Fibroblast of peridontal ligament (primary cell): ENCODE data around the gene SLCO4A1.
"Not testable (repeated sequence)": the region's sequence is repeated elsewhere in the genome, so short reads cannot be mapped to it uniquely, and the experiment has no call there.

Source experiments
- DNase-seq: peaks from one replicate; pipeline ENCODE4 v3.0.0-alpha.2; 2010; ENCODE audit errors: extremely low read depth

The SLCO4A1 gene

DNA sequence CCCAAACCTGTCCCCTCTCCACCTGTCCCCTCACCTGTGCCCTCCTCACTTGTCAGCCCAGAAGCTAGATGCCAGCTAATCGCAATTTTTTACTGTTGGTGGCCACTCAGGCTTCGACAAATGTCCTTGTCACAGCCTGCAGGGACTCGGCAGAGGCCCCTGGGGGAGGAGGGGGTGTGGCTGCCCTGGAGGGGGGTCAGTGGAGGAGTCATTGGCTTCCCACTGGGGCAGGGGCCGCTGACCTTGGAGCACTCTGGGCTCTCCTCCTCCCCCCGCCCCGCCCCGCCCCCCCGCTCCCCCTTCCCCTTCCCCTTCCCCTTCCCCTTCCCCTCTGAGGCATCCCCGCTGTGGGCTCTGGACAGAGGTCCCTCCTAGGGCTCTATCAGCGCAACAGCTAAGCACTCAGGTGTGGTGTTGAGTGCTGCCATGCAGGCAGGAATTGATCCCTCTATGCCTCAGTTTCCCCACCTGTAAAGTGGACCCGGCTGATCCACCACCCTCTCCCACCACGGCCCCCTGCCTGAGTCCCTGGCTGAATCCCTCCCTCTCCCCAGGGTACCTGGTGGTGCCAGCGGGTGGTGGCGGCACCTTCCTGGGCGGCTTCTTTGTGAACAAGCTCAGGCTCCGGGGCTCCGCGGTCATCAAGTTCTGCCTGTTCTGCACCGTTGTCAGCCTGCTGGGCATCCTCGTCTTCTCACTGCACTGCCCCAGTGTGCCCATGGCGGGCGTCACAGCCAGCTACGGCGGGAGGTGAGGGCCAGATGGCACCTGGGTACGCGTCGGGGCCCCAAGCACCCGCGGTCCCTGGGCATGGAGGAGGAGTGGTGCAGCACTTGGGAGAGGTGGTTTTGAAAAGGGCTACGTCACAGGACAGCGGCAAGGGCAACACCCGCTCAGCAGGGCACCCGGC is 23.8 kb downstream of the SLCO4A1 start:
- no peak for DNase-seq

GRCh38 chr20:62666736-62667529 is 24.6 kb downstream of the SLCO4A1 start:
- no peak for DNase-seq

DNA sequence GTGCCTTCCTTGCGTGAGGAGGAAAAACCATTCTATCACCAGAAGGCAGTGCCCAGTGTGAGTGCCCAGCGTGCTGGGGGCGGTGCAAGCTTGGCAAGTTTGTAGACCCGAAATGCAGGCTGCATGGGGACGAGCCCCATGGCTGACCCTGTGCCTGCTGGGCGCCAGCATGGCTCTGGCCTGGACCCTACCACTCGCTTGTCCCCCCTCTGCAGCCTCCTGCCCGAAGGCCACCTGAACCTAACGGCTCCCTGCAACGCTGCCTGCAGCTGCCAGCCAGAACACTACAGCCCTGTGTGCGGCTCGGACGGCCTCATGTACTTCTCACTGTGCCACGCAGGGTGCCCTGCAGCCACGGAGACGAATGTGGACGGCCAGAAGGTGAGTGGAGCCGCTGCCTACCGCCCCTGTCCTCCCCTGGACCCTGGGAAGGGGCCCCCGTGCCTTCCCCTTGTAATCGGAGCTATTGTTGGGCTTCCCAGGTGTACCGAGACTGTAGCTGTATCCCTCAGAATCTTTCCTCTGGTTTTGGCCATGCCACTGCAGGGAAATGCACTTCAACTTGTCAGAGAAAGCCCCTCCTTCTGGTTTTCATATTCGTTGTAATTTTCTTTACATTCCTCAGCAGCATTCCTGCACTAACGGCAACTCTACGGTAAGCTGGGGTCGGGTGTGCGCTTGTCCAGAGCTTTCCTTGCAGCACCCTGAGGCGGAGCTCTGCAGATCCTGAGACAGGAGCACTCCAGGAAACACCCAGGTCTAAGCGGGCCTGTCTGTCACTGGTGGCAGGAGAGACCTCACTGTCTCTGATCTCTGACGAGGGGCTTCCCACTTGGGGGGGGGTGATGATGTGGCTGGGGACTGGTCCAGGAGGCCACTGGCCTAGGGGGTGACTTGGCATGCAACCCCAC is 25.5 kb downstream of the SLCO4A1 start:
- DNase-seq: no peak

DNA sequence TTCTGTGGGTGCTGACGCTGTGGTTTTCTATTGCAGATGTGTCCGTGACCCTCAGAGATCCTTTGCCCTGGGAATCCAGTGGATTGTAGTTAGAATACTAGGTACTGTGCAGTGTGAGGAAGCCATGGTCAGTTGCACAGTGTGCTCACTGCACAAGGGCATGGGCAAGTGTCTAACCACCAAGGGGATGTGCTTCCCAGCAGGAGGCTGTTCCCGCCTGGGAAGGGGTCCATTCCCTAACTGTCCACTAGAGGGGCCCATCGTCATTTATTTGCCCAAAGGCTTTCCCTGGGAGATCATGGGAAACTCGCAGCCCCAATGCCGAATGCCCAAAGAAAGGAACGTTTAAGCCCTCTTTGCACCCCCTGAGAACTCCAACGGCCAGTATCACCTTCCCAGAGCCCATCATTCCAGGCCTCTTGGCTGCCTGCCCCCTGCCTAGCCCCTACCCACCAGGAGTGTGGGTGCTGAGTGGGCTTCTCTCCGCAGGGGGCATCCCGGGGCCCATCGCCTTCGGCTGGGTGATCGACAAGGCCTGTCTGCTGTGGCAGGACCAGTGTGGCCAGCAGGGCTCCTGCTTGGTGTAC is 26.2 kb downstream of the SLCO4A1 start:
- peak; percentile 81 for DNase-seq

DNA sequence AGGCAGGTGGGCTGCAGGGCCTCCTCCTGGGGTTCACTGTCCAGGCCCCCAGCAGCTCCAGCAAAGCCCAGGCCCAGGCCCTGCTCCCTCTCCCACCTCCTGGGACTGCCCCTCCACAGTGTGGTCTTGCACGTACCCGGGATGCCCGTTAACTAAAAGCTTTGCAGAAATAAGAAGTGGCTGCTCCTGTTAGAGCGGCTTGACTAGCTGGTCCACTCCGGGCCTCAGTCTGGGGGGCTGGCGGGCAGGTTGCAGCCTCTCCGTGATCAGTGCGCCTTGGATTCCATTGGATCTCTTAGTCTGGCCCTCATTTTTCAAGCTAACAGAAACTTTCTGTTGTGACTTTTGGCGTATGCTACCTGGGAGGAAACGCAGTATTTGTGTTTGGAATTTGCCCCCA is 26.9 kb downstream of the SLCO4A1 start:
- DNase-seq: no peak

DNA sequence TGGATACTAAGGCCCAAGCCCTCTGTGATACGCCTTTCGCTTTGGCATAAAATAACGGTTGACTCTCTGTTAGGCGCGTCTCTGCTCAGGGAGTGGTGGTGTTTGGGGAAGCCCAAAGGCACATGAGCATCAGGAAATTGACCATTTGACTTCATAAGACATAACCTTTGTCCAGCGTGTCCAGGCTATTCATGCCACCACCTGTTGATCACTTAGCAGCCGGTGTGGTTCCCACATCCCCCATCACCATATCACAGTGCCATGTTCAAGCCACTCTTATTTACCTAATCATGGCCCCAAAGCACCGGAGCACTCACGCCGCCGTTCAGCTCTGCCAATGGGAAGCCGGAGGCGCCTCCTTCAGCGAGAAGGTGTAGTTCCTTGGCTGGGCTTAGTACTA is 27.9 kb downstream of the SLCO4A1 start:
- no peak for DNase-seq

DNA sequence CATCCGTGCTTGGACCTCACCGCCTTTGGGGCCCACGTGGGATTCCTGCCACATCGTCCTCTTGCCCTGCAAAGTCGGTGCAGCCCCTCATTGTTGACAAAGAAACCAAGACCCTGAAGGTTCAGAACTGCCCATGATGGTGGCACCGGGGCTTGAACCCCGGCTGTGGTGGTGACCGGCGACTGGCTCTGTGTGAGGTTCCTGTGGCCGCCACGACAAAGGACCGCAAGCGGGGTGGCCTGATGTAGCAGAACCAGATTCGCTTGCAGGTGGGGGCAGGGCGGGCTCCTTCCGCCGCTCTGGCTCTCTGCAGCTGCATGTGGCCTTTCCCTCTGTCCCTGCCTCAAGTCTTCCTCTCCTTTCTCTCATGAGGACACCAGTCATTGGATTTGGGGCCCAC is 28.7 kb downstream of the SLCO4A1 start:
- DNase-seq: no peak

DNA sequence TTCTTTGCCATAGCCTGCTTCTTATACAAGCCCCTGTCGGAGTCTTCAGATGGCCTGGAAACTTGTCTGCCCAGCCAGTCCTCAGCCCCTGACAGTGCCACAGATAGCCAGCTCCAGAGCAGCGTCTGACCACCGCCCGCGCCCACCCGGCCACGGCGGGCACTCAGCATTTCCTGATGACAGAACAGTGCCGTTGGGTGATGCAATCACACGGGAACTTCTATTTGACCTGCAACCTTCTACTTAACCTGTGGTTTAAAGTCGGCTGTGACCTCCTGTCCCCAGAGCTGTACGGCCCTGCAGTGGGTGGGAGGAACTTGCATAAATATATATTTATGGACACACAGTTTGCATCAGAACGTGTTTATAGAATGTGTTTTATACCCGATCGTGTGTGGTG is 29.5 kb downstream of the SLCO4A1 start:
- no peak for DNase-seq

GRCh38 chr20:62674370-62674769 is 32.1 kb downstream of the SLCO4A1 start:
- DNase-seq: no peak

DNA sequence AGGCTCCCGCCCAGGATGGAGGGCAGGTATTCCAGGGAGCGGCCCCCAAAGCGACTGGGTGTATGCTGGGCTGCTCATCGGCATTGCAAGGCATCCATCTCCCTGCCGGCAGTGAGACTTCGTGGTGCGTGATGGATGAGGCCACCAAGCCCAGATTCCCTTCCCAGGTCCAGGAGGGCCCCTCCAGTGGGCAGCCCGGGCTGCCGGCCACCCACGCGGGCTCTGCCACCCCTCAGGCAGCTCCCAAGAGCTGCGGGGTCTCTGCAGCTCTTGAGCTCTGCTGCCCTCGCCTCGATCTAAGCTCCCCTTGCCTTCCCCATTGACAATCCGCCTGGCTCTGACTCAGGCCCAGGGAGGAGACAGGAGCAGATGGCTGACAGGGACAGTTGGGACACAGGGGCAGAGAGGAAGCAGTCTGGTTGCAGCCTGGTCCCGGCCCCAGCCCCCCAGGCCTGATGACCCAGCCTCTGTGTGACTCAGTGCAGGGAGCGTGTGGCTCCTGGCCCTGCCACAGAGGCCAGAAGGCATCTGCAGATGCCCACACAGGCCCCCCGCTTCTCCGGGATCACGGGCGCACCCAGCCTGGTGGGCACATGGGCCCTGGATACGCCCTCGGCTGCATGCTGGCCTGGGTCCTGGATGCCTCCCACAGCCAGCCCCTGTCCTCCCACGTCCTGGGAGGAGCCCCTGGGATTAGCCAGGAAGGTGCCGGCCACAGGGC is 33.0 kb downstream of the SLCO4A1 start:
- DNase-seq: no peak

DNA sequence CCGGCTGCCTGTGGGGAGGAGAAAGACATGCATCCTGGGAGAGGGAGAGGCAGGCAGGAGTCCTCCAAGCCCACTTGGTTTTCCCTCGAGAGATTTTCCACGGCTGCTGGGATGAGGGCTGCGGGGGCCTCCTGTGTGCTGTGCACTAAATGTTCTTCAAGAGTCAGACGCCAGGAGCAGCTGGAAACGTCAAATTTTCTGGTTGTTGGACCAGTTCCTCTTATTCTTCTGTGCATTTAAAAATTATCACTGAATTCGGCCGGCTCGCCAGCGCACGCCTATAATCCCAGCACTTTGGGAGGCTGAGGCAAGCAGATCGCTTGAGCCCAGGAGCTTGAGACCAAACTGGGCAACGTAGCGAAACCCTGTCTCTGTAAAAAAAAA is 33.6 kb downstream of the SLCO4A1 start:
- DNase-seq: no peak

DNA sequence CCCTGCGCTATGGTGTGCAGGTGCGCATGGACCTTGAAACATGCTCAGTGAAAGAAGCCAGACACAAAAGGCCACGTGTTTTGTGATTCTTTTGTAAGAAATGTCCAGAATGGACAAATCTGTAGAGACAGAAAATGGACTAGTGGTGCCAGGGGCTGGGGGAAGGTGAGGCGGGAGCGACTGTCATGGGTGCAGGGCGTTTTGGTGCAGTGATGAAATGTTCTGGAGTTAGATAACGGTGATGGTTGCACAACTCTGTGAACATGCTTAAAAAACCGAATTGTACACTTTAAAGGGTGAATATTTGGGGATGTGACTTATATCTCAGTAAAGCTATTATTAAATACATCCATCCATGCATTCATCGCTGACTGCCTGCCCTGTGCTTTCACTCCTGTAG is 34.7 kb downstream of the SLCO4A1 start:
- no peak for DNase-seq

DNA sequence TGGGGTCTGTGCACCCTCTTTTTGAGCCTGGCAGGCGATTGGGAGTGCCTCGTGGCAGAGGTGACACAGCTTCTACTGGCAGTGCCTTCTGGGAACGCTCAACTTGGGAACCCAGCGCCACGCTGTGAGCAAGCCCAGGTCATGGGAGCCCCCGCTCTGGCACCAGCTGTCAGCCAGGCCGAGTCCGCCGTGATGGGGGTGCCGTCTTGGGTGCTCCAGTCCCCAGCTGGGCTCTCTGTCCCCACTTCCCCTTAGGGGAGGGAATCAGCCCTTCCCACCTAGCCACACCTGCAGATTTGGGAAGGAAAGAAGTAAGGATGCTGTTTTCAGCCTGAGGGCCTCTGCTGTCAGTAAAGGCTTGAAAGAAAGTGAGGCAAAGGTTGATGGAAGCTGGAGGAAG is 35.4 kb downstream of the SLCO4A1 start:
- DNase-seq: no peak

DNA sequence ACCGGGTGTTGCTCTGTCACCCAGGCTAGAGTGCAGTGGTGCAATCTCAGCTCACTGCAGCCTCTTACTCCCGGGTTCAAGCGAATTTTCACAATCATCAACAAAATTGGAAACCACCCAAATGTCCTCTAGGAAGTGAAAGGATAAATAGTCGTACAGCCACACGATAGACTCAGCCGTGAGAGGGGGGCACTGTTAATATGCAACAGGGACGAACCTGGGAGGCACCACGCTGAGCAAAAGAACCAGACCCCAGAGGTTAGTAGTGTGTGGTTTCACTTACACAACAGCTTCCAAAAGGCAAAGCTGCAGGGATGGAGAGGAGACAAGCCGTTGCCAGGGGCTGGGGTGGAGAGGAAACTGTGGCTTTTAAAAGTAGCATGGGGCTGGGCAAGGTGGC is 36.2 kb downstream of the SLCO4A1 start:
- no peak for DNase-seq

GRCh38 chr20:62679978-62680589 is 37.8 kb downstream of the SLCO4A1 start:
- no peak for DNase-seq

DNA sequence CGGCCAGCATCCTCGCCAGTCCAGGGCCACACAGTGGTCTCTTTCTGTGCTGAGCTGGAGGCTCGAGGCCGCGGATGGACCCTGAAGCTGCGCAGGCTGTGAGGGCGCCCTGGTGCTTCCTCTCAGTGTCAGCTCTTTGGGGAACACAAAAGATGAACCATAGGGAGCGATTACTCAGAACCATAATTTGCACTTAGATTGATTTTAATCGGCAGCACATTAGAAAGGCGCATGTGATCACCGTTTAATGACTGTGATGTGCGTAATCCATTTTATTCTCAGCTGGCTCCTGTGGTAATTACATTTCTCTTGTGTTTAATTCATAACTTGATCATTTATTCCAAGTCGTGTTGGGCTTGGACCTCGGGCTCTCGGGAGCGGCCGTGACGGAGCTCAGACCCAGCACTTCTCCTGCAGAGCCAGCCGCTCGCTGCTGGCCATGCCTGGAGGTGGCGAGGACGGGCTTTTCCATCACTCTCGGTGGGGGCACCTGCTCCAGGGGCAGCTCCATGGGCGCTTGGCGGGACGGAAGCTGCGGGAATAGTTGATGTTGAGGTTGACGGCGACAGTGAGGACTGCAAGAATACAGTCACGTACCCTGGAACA is 40.7 kb downstream of the SLCO4A1 start:
- DNase-seq: no peak

DNA sequence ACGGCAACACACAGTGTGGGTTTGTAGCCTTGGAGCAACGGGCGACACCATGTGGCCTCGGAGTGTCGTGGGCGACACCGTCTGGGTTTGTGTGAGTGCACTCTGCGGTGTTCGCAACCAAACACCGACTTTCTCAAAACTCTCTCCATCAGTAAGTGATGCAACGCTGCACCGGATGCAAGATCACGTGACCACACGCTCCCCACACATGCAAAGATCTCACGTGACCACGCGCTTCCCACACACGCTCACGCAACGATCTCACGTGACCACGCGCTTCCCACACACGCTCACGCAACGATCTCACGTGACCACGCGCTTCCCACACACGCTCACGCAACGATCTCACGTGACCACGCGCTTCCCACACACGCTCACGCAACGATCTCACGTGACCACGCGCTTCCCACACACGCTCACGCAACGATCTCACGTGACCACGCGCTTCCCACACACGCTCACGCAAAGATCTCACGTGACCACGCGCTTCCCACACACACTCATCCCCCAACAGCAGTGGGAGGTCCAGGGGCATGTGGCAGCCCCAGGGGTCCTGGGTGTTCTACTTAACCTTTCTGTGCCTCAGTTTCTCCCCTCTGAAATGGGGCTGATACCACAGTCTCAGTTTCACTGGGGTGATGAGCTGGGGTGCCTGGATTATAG is 41.5 kb downstream of the SLCO4A1 start:
- not testable (repeated sequence) for DNase-seq

DNA sequence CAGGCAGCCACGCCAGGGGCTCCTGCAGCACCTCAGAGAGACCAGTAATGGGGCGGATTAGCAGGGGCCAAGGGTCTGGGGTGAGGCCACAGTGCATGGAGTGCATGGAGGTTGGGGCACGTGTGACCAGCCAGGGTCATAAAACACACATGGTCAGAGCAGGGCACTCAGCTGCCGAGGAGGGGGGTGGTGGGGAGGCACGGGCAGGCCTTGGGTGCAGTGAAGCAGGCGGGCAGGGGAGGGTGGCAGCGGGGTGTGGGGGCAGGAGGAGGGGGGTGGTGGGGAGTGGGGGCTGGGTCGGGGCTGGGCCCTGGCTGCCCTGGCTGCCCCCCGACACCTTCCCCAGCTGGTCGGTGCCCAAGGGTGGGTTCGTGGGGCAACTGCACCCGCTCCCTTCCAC is 42.7 kb downstream of the SLCO4A1 start:
- DNase-seq: no peak

GRCh38 chr20:62685781-62686555 is 43.7 kb downstream of the SLCO4A1 start:
- no peak for DNase-seq
